ENCODE measurements around the gene KRTAP4-8. TPM values are rescaled to one million over a fixed set of nuclear protein-coding genes. Genes with fewer than 3 reads are reported as not detected.
A peak's percentile ranks its signal among the peaks of the same experiment; 100 is the strongest.
"Not testable (repeated sequence)": the region's sequence is repeated elsewhere in the genome, so short reads cannot be mapped to it uniquely, and the experiment has no call there.

Gene KRTAP4-8
- total RNA-seq, 4 donors from 2014 or later: 27.3 TPM; not detected in 3

DNA sequence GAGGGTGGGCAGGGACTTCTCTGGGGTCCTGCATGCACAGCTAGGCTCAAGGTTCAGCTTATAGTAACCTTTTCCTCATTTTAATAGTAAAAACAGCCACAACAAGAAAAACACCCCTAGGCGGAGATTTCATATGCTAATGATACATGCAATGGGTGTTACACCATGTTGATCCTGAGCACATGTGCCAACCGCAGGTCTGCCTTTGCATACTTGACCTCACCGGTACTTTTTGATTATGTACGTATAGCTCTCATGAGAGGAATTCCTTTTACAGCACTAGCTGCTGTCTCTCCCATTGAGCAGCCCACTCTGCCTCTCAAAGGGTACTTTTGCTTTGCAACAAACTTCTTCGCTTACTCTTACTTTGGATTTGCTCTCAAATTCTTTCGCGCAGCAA lies 1.9 kb downstream of the KRTAP4-8 start:
- DNase-seq (ENCODE audit: low spot score in 2 of 2): no peak
- TF ChIP-seq, protein P1, sequence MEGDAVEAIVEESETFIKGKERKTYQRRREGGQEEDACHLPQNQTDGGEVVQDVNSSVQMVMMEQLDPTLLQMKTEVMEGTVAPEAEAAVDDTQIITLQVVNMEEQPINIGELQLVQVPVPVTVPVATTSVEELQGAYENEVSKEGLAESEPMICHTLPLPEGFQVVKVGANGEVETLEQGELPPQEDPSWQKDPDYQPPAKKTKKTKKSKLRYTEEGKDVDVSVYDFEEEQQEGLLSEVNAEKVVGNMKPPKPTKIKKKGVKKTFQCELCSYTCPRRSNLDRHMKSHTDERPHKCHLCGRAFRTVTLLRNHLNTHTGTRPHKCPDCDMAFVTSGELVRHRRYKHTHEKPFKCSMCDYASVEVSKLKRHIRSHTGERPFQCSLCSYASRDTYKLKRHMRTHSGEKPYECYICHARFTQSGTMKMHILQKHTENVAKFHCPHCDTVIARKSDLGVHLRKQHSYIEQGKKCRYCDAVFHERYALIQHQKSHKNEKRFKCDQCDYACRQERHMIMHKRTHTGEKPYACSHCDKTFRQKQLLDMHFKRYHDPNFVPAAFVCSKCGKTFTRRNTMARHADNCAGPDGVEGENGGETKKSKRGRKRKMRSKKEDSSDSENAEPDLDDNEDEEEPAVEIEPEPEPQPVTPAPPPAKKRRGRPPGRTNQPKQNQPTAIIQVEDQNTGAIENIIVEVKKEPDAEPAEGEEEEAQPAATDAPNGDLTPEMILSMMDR (IDR thresholded peaks at IDR 0.05): no peak
- no peak for TF ChIP-seq POLR2A (IDR thresholded peaks at IDR 0.05)
- 61% methylated on average over 7 of the region's 7 CpGs for WGBS, 2 donors
- no peak overlapping the region for H3K4me3 ChIP-seq (ENCODE audit: low read depth, poor library complexity, severe bottlenecking)
- intact Hi-C loops (cut with DNase I; ENCODE audit: low total_unique reads): no loop called here

DNA sequence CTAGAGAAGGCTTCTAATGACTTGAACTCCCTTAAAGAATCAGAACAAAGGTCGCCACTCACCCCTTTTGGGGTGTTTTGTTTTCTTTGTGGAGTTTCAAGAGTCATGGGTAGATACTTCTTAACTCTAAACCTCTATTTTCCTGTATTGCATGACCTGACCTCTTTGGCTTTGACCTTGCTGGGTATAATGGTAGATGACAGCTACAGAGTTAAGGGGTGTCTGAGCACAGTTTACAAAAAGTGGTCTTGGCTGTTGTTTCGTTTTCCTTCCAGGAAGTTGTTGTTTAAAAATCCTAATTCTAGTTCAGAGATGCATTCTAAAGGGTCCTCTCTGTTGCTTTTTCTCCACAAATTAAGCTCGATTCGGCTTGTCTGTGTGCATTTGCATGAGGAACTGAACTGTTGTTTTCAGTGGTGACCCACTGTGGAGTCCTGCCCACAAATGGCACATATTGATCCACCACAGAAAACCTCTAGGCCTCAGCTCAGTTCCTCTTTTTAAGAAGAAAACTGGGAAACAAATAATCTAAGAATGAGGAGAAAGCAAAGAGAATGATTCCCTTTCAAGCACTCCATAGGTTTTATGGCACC lies 9.1 kb downstream of the KRTAP4-8 start:
- WGBS, 2 donors: 51 to 67% methylated on average over 4 of the region's 4 CpGs
- intact Hi-C loops (cut with DNase I; ENCODE audit: low total_unique reads); DNase-seq (ENCODE audit: low spot score in 2 of 2); H3K4me3 ChIP-seq (ENCODE audit: low read depth, poor library complexity, severe bottlenecking): not testable (repeated sequence)

DNA sequence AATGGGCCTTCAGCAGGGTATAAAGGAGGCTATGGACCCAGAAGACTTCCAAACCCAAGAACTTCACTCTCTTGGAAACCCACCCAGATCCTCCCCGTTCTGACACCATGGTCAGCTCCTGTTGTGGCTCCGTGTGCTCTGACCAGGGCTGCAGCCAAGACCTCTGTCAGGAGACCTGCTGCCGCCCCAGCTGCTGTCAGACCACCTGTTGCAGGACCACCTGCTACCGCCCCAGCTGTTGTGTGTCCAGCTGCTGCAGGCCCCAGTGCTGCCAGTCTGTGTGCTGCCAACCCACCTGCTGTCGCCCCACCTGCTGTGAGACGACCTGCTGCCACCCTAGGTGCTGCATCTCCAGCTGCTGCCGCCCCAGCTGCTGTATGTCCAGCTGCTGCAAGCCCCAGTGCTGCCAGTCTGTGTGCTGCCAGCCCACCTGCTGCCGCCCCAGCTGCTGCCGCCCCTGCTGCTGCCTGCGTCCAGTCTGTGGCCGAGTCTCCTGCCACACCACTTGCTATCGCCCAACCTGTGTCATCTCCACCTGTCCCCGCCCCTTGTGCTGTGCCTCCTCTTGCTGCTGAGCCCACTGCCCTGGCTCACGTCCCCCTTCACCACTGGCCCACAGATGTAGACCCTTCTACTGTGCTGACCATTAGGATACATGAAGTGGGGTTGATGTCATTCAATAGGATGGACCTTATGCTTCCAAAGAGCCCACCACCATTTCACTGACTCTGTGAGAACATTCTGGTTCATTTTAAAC lies 13.7 kb downstream of the KRTAP4-8 start, which contains the start of gene KRTAP4-7:
Gene KRTAP4-7 (plus strand): TSS at position 51 of the 757 bp plus-strand sequence. CDS start 57 bp downstream, at position 108.
- peak in 1 of 2 donors; percentile 54 for DNase-seq (ENCODE audit: low spot score in 2 of 2)
- intact Hi-C loops (cut with DNase I; ENCODE audit: low total_unique reads); H3K4me3 ChIP-seq (ENCODE audit: low read depth, poor library complexity, severe bottlenecking): not testable (repeated sequence)
- WGBS, 2 donors: 84 to 87% methylated on average over 7 to 11 of the region's 14 CpGs

DNA sequence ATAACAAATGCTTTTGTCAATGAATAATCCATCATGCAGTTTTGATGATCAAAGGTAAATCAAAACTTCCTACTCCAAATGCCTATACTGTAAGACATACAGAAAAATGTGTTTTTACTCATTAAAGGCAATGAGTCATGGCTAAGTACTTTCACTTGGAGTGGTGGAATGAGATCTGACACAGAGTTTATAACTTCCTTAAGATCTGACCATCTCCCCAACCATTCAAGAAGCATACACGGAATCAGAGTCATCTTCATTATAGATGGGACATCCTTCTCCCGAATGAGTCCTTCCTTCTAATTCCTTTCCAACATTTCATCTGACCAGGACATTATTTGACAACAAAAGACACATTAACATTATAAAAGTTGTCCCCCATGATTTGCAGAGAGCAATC lies 14.5 kb downstream of the KRTAP4-8 start:
- WGBS, 2 donors: 51 to 59% methylated on average over 2 of the region's 2 CpGs
- H3K4me3 ChIP-seq (ENCODE audit: low read depth, poor library complexity, severe bottlenecking): not testable (repeated sequence)

DNA sequence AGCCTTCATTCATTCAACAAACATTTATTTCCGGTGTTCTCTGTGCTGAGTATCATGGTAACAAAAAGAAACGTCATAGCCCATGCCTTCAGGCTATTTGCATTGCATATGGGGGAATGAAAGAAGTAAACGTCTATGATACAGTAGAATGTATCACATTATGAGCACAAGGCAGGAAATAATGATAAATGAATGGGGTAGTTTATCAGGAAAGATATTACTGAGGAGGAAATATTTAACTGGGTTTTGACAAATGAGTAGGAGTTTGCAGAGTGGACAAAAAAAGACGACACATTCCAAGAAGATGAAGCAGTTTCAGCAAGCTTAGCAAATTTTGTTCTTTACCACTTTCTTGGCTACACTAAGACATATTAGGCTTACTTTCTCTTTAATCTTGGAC lies 15.3 kb downstream of the KRTAP4-8 start:
- WGBS, 2 donors: 43 to 44% methylated on average over 4 of the region's 4 CpGs
- no peak overlapping the region for H3K4me3 ChIP-seq (ENCODE audit: low read depth, poor library complexity, severe bottlenecking)
- intact Hi-C loops (cut with DNase I; ENCODE audit: low total_unique reads): no loop called here
- DNase-seq (ENCODE audit: low spot score in 2 of 2): no peak
- TF ChIP-seq, protein P1 (IDR thresholded peaks at IDR 0.05): no peak
- TF ChIP-seq POLR2A (IDR thresholded peaks at IDR 0.05): no peak

More for the DNA sequence above, 14.5 kb downstream of the KRTAP4-8 start:
- DNase-seq (ENCODE audit: low spot score in 2 of 2); intact Hi-C loops (cut with DNase I; ENCODE audit: low total_unique reads): not testable (repeated sequence)

DNA sequence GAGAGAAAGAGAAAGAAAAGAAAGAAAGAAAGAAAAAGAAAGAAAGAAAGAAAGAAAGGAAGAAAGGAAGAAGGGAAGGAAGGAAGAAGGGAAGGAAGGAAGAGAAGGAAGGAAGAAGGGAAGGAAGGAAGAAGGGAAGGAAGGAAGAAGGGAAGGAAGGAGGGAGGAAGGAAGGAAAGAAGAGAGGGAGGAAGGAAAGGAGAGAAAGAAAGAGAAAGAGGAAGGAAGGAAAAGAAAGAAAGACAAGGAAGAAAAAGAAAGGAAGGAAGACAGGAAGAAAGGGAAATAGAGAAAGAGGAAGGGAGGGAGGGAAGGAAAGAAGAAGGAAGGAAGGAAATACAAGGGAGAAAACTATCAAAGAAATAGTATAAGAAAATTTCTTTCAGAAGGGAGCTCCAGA lies 21.2 kb downstream of the KRTAP4-8 start:
- H3K4me3 ChIP-seq (ENCODE audit: low read depth, poor library complexity, severe bottlenecking): no peak overlapping the region
- TF ChIP-seq, protein P1 (IDR thresholded peaks at IDR 0.05): no peak
- no peak for TF ChIP-seq POLR2A (IDR thresholded peaks at IDR 0.05)
- no peak for DNase-seq (ENCODE audit: low spot score in 2 of 2)
- intact Hi-C loops (cut with DNase I; ENCODE audit: low total_unique reads): no loop called here

DNA sequence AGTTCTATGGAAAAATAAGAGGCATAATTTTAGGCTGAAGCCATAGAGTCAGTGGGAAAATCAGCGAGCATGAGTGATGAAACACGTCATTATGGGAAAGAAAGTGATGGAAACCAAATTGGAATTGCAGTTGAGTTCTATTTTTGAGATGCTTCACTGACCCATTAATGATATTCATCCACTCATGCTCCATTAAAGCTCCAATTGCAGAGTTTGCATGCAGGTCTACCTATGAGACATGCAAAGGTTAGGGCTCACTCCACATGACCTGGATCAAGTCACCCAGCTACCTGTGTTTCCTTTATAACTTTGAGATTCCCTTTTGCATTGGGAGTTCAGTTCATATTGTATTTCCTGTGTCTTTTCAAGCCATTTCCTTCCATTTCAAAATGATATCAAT lies 24.3 kb downstream of the KRTAP4-8 start:
- H3K4me3 ChIP-seq (ENCODE audit: low read depth, poor library complexity, severe bottlenecking): no peak overlapping the region
- no peak for DNase-seq (ENCODE audit: low spot score in 2 of 2)
- 94% methylated on average over 2 of the region's 2 CpGs for WGBS, 2 donors
- intact Hi-C loops (cut with DNase I; ENCODE audit: low total_unique reads): no loop called here
- TF ChIP-seq POLR2A (IDR thresholded peaks at IDR 0.05): no peak
- TF ChIP-seq, protein P1 (IDR thresholded peaks at IDR 0.05): no peak

Data from lower leg skin (tissue), 4 donors.